HG03097 (cell line): ENCODE results near the gene ZCCHC9.
"Not testable (repeated sequence)": the region's sequence is repeated elsewhere in the genome, so short reads cannot be mapped to it uniquely, and the experiment has no call there.

Source experiments
- ATAC-seq: cut with Tn5 transposase; IDR thresholded peaks from one replicate; pipeline ENCODE4 v1.9.1; 2021; ENCODE audit not compliant: unreplicated experiment, low FRiP score

ZCCHC9 gene

GRCh38 chr5:81303563-81303962 lies 2.2 kb downstream of the ZCCHC9 start:
- ATAC-seq, result no peak

GRCh38 chr5:81305785-81306184 lies 4.4 kb downstream of the ZCCHC9 start:
- no peak for ATAC-seq

GRCh38 chr5:81308836-81309235 lies 7.4 kb downstream of the ZCCHC9 start:
- ATAC-seq, result no peak

GRCh38 chr5:81310402-81311063 lies 9.1 kb downstream of the ZCCHC9 start:
- no peak for ATAC-seq

- no peak for ATAC-seq
Observed at GRCh38 chr5:81313278-81313677, 11.9 kb downstream of the ZCCHC9 start.

- no peak for ATAC-seq
Observed at GRCh38 chr5:81313686-81314085, 12.3 kb downstream of the ZCCHC9 start.

GRCh38 chr5:81314581-81314980 lies 13.2 kb downstream of the ZCCHC9 start:
- no peak for ATAC-seq

- ATAC-seq, result no peak
Observed at GRCh38 chr5:81315336-81315735, 13.9 kb downstream of the ZCCHC9 start.

GRCh38 chr5:81315830-81316229 lies 14.4 kb downstream of the ZCCHC9 start:
- ATAC-seq, result no peak

- ATAC-seq, result no peak
Observed at GRCh38 chr5:81316571-81316970, 15.2 kb downstream of the ZCCHC9 start.

- no peak for ATAC-seq
Observed at GRCh38 chr5:81317536-81317935, 16.1 kb downstream of the ZCCHC9 start.

- no peak for ATAC-seq
Observed at GRCh38 chr5:81326554-81326953, 25.2 kb downstream of the ZCCHC9 start.

- no peak for ATAC-seq
Observed at GRCh38 chr5:81334304-81335061, 33.1 kb downstream of the ZCCHC9 start.

GRCh38 chr5:81335946-81336345 lies 34.6 kb downstream of the ZCCHC9 start:
- no peak for ATAC-seq

GRCh38 chr5:81336556-81336955 lies 35.2 kb downstream of the ZCCHC9 start:
- no peak for ATAC-seq

GRCh38 chr5:81337803-81338202 lies 36.4 kb downstream of the ZCCHC9 start:
- no peak for ATAC-seq

GRCh38 chr5:81338213-81338612 lies 36.8 kb downstream of the ZCCHC9 start:
- not testable (repeated sequence) for ATAC-seq

- ATAC-seq, result no peak
Observed at GRCh38 chr5:81344736-81345135, 43.3 kb downstream of the ZCCHC9 start.

- no peak for ATAC-seq
Observed at GRCh38 chr5:81345411-81346003, 44.1 kb downstream of the ZCCHC9 start.

GRCh38 chr5:81349161-81349560 lies 47.8 kb downstream of the ZCCHC9 start:
- ATAC-seq, result no peak

- no peak for ATAC-seq
Observed at GRCh38 chr5:81350507-81350906, 49.1 kb downstream of the ZCCHC9 start.

- no peak for ATAC-seq
Observed at GRCh38 chr5:81353189-81353588, 51.8 kb downstream of the ZCCHC9 start.
